GM19099 (cell line): Measurements from ENCODE around the gene VARS2.

Source experiments
- POLR2A ChIP-seq: IDR thresholded peaks from 3 replicates; pipeline ENCODE4 v1.6.1; 2011; ENCODE audit warnings: low read depth; ENCODE audit not compliant: insufficient read length; ENCODE audit errors: extremely low read depth

VARS2 gene

GRCh38 chr6:30932665-30933365, 18.8 kb downstream of the VARS2 start:
- no peak for TF ChIP-seq POLR2A

GRCh38 chr6:30935018-30935417, 21.0 kb downstream of the VARS2 start:
- no peak for TF ChIP-seq POLR2A

- no peak for TF ChIP-seq POLR2A
Observed at GRCh38 chr6:30937265-30937664, 23.2 kb downstream of the VARS2 start.

DNA sequence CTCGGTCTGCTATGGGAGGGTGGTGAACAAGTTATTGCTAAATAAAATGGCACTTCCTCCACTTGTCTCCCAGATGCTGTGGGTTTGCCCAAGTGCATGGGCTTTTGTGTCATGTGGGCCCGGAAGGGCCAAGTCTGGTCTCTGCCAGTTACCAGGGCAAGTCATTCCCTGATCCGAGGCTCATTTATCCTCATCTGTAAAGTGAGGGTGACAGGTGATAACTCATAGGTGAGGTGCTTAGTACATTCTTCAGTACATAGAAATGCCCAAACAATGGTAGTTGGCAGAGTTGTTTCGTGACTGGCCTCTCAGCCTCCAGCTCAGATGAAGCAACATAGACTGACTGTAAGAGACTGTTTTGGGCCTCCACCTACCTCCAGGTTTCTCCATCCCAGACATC, 24.7 kb downstream of the VARS2 start:
- no peak for TF ChIP-seq POLR2A

GRCh38 chr6:30939473-30939872, 25.4 kb downstream of the VARS2 start:
- TF ChIP-seq POLR2A: no peak

DNA sequence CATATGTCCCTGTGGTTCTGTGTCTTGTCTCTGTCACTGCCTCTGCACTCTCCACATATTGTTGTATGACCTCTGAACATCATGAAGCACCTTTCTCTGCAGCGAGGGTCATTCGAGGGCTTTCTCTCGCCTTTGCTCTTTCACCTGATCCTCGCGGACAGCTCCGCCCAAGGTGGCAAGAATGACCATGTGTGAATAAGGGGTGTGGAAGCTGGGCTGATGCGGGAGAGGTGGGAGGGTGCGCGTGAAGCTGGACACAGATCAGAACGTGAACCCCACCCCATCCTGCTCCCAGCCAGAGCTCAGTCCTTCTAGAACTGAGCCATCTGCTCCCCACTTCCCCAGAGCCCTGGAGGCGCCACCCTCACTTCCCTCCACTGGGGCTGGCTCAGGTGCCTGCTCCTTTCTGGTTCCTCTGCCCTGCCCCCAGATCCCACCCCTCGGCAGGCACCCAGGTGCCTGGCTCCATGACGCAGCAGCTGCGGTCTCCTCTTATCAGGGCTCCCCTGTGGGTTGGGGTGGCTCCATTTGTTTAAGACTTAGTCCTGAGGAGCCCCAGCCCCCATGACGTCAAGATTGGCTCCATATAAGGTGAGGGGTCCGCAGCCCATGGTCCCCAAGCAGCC, 26.4 kb downstream of the VARS2 start, which contains the start of gene MUCL3:
Gene MUCL3, plus strand, starts transcription at position 613 of the 626 bp plus-strand sequence. CDS start 27 bp downstream, outside the sequence.
- TF ChIP-seq POLR2A: no peak

DNA sequence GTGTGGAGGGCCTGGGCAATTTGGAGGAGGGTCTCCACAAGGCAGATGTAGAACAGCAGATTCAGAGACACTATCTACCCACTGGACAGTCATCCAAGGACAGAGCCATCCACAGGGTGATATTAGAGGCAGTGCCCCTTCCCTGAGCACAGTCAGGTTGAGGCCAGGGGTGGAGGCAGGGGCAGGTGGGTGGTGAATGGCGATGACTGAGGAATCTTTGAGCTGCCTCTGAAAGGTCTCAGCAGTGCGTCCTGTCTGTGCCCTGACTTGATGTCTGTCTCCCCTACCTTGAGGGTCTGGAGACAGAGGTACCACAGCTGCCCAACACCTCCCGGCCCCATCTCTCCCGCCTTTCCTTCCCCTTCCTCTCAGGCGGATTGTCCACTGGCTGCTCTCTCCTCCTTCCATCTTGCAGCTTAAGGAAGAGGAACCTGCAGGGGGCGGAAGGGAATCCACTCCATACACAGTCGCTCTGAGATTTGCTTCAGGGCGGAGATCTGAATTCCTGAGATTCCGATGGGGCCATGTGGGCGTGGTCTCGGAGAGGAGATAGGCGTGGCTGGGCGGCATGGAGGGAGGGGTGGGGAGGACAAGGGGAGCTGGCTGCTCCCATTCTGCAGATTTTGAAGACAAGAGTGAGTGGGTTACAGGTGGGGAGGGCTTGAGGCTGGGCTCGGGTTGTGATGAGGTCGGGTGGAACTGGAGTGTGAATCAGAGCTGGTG, 28.5 kb downstream of the VARS2 start:
- TF ChIP-seq POLR2A: no peak

- TF ChIP-seq POLR2A: no peak
Observed at GRCh38 chr6:30944051-30944450, 30.0 kb downstream of the VARS2 start.

- TF ChIP-seq POLR2A: no peak
Observed at GRCh38 chr6:30945281-30945680, 31.2 kb downstream of the VARS2 start.

DNA sequence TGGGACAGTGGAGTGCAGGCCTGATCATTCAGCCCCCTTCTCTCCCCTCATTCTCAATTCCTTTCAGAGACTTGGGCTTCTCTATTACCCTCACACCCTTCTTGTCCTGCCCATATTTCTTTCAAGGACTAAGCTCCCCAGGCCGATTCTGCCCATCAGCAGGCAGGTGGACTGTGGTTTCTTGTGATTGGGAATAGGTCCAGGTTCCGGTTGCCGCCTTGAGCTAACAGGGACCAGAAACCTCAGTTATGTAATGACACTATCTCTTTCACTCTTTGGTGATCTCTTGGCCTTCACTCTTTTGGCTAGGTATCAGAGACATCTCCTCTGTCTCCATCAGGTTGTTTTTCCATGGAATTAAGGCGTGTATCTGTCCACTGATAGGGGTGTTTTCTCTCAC, 33.2 kb downstream of the VARS2 start:
- TF ChIP-seq POLR2A: no peak

DNA sequence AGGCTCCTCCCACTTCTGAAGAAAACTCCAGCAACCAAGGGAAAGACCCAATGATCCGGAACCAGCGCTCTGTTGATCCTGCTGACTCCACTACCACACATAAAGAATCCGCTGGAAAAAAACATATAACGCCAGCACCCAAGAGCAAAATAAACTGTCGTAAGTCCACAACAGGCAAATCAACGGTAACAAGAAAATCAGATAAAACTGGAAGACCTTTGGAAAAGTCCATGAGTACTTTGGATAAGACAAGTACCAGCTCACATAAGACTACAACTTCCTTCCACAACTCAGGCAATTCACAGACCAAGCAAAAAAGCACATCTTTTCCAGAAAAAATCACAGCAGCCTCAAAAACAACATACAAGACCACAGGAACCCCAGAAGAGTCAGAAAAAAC, 34.8 kb downstream of the VARS2 start:
- no peak for TF ChIP-seq POLR2A

- no peak for TF ChIP-seq POLR2A
Observed at GRCh38 chr6:30951907-30952469, 38.0 kb downstream of the VARS2 start.

GRCh38 chr6:30954631-30955366, 40.8 kb downstream of the VARS2 start:
- TF ChIP-seq POLR2A: no peak

DNA sequence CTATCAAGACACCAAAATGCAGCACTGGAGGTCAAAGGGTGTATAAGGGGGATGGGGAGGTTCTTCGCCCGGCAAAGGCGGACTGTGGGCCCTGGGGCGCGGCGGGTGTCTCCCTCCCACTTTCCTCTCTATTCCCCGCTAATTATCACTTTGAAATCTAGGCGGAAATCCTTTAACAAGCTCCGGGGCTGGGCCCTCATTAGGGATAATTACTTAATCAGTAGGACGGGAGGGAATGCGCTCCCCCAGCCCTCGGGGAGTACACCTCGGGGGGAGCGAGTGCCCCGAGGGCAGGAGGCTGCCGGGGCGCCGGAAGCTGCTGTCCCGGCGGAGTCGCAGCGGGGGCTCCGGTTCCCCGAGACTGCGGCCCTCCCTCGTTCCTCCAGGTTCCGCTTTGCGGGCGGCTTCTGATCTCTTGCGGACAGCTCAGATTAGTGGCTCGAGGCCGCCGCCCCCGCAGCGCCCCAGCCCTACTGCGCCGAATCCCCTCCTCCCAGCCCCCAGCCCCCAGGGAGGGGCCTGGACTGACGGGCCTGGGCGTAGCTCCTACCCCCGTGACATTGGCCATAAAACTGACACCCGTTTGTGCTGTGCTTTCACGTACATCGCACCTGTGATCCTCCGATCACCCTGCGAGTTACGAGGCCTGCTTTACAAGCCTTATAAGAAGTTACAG, 41.5 kb downstream of the VARS2 start:
- TF ChIP-seq POLR2A: peak; percentile 66
